Measurements from ENCODE around the gene RNF145. TPM values are rescaled to one million over a fixed set of nuclear protein-coding genes. Genes with fewer than 3 reads are reported as not detected.
A peak's percentile ranks its signal among the peaks of the same experiment; 100 is the strongest.

RNF145 gene
- total and polyA plus RNA-seq, 4 donors, result 70.0 to 240 (median 177) TPM

- WGBS, 2 donors, result 41 to 56% methylated on average over 11 of the region's 11 CpGs
- peak; percentile 31 to 85 (median 77) for DNase-seq
- TF ChIP-seq CTCF (IDR thresholded peaks at IDR 0.05; ENCODE audit: control extremely low read depth, extremely low read depth), result peak; percentile 58
- no peaks in the 10 kb centered on the region for H3K9me3 ChIP-seq (ENCODE audit: control insufficient read depth in 4 of 4, insufficient read depth in 3 of 4, low read length in 3 of 4)
- H3K36me3 ChIP-seq (ENCODE audit: control insufficient read depth in 4 of 4, insufficient read depth in 4 of 4, low read length in 4 of 4), result no peaks in the 10 kb centered on the region
- no peak overlapping the region for H3K9ac ChIP-seq (ENCODE audit: insufficient read depth in 1 of 2, low read length in 2 of 2)
- H3K27ac ChIP-seq (ENCODE audit: low read depth in 1 of 2, low read length in 1 of 2), result no peak overlapping the region
- H3K4me1 ChIP-seq (ENCODE audit: control insufficient read depth in 5 of 5, insufficient read depth in 5 of 5, low read length in 5 of 5), result peaks cover 0 to 6% (median 1%) of the 10 kb centered on the region in 5 donors
- H3K4me3 ChIP-seq, result no peak overlapping the region
- H3K27me3 ChIP-seq (ENCODE audit: control insufficient read depth in 3 of 3, insufficient read depth in 3 of 3, low read length in 2 of 3), result peaks cover 0 to 2% (median 0%) of the 10 kb centered on the region in 3 donors
- peak; percentile 69 for ATAC-seq (ENCODE audit: insufficient read depth, low FRiP score)
These were observed 76.2 kb downstream of the RNF145 start for GRCh38 chr5:159133041-159133741.

- whole genome bisulfite sequencing, 2 donors, result 72 to 84% methylated on average over 5 of the region's 5 CpGs
- Histone ChIP-seq H3K36me3 (ENCODE audit: control insufficient read depth in 4 of 4, insufficient read depth in 4 of 4, low read length in 4 of 4) (no peaks in the 10 kb centered on the region), H3K9ac (ENCODE audit: insufficient read depth in 1 of 2, low read length in 2 of 2) (no peak overlapping the region), H3K9me3 (ENCODE audit: control insufficient read depth in 4 of 4, insufficient read depth in 3 of 4, low read length in 3 of 4) (no peaks in the 10 kb centered on the region), H3K4me1 (ENCODE audit: control insufficient read depth in 5 of 5, insufficient read depth in 5 of 5, low read length in 5 of 5) (peaks cover 0 to 6% (median 1%) of the 10 kb centered on the region in 5 donors), H3K4me3 (no peak overlapping the region), H3K27ac (ENCODE audit: low read depth in 1 of 2, low read length in 1 of 2) (no peak overlapping the region), H3K27me3 (ENCODE audit: control insufficient read depth in 3 of 3, insufficient read depth in 3 of 3, low read length in 2 of 3) (peaks cover 0 to 2% (median 0%) of the 10 kb centered on the region in 3 donors)
- no peak for TF ChIP-seq CTCF (IDR thresholded peaks at IDR 0.05; ENCODE audit: control extremely low read depth, extremely low read depth)
- ATAC-seq (ENCODE audit: insufficient read depth, low FRiP score) (no peak), DNase-seq (no peak)
These were observed 76.8 kb downstream of the RNF145 start for GRCh38 chr5:159132429-159133040.

- Histone ChIP-seq H3K9ac (ENCODE audit: insufficient read depth in 1 of 2, low read length in 2 of 2) (no peak overlapping the region), H3K27me3 (ENCODE audit: control insufficient read depth in 3 of 3, insufficient read depth in 3 of 3, low read length in 2 of 3) (peaks cover 0 to 2% (median 0%) of the 10 kb centered on the region in 3 donors), H3K27ac (ENCODE audit: low read depth in 1 of 2, low read length in 1 of 2) (no peak overlapping the region), H3K4me3 (no peak overlapping the region), H3K9me3 (ENCODE audit: control insufficient read depth in 4 of 4, insufficient read depth in 3 of 4, low read length in 3 of 4) (peaks cover 0 to 3% (median 0%) of the 10 kb centered on the region in 4 donors), H3K36me3 (ENCODE audit: control insufficient read depth in 4 of 4, insufficient read depth in 4 of 4, low read length in 4 of 4) (no peaks in the 10 kb centered on the region), H3K4me1 (ENCODE audit: control insufficient read depth in 5 of 5, insufficient read depth in 5 of 5, low read length in 5 of 5) (peaks cover 0 to 6% (median 1%) of the 10 kb centered on the region in 5 donors)
- ATAC-seq (ENCODE audit: insufficient read depth, low FRiP score) (no peak), DNase-seq (no peak)
- no peak for TF ChIP-seq CTCF (IDR thresholded peaks at IDR 0.05; ENCODE audit: control extremely low read depth, extremely low read depth)
- 78 to 83% methylated on average over 4 of the region's 4 CpGs for WGBS, 2 donors
These were observed 77.4 kb downstream of the RNF145 start for GRCh38 chr5:159131951-159132350.
